Fibroblast of lung (primary cell): Measurements from ENCODE around the gene NCOA7. TPM values are rescaled to one million over a fixed set of nuclear protein-coding genes. Genes with fewer than 3 reads are reported as not detected.

Experiments
- DNase-seq, 2 donors: peaks; one replicate each; pipeline versions ENCODE4 v3.0.0 to v3.0.0-alpha.2; 2010; ENCODE audit warnings: low read depth in 2 of 2
- H2AFZ ChIP-seq: 2 replicates; pipeline ENCODE4 v1.5.1; 2012; ENCODE audit warnings: low read length, control low read depth, inconsistent platforms
- H3K27ac ChIP-seq: 2 replicates; pipeline ENCODE4 v1.5.1; 2011; ENCODE audit warnings: low read length, control low read depth; ENCODE audit not compliant: insufficient read depth
- H3K27me3 ChIP-seq: 2 replicates; pipeline ENCODE4 v1.5.1; 2011; ENCODE audit warnings: mild to moderate bottlenecking, low read length; ENCODE audit not compliant: control insufficient read depth, insufficient read depth
- H3K36me3 ChIP-seq: 2 replicates; pipeline ENCODE4 v1.5.1; 2011; ENCODE audit warnings: low read length; ENCODE audit not compliant: control insufficient read depth, insufficient read depth
- H3K4me1 ChIP-seq: 2 replicates; pipeline ENCODE4 v1.5.1; 2011; ENCODE audit warnings: low read length; ENCODE audit not compliant: control insufficient read depth, insufficient read depth; ENCODE audit errors: extremely low read depth
- H3K4me2 ChIP-seq: 2 replicates; pipeline ENCODE4 v1.5.1; 2011; ENCODE audit warnings: low read length, control low read depth; ENCODE audit not compliant: insufficient read depth; ENCODE audit errors: extremely low read depth
- H3K4me3 ChIP-seq, 4 experiments: fragments of 200-600 bp in 1 of 4; sonication (generic) in 1 of 4; replicated peaks in 1 of 4; 2 replicates each; pipeline ENCODE4 v1.5.1; 2011 to 2016; ENCODE audit warnings: low read length in 4 of 4, low read depth in 3 of 4, mild to moderate bottlenecking in 3 of 4, control low read depth in 2 of 4, inconsistent platforms in 1 of 4, mixed read lengths in 1 of 4; ENCODE audit not compliant: insufficient read depth in 1 of 4; ENCODE audit errors: control extremely low read depth in 1 of 4
- H3K79me2 ChIP-seq: 2 replicates; pipeline ENCODE4 v1.5.1; 2012; ENCODE audit warnings: mild to moderate bottlenecking, low read length, inconsistent platforms; ENCODE audit not compliant: control insufficient read depth, insufficient read depth
- H3K9ac ChIP-seq: 2 replicates; pipeline ENCODE4 v1.5.1; 2011; ENCODE audit warnings: mild to moderate bottlenecking, low read length, control low read depth; ENCODE audit not compliant: insufficient read depth
- H3K9me3 ChIP-seq: 2 replicates; pipeline ENCODE4 v1.5.1; 2012; ENCODE audit warnings: low read depth, low read length; ENCODE audit not compliant: control insufficient read depth, insufficient read depth
- H4K20me1 ChIP-seq: 2 replicates; pipeline ENCODE4 v1.5.1; 2011; ENCODE audit warnings: low read length; ENCODE audit not compliant: control insufficient read depth, insufficient read depth; ENCODE audit errors: extremely low read depth
- CTCF ChIP-seq, 2 donors: IDR thresholded peaks in 1 of 2; conservative IDR thresholded peaks in 1 of 2; 1 replicate in 1 of 2; 2 replicates in 1 of 2; pipeline ENCODE4 v1.5.1; 2011 to 2012; ENCODE audit warnings: low read length in 2 of 2, control low read depth in 1 of 2, inconsistent platforms in 1 of 2, low read depth in 1 of 2, mild to moderate bottlenecking in 1 of 2
- EZH2 ChIP-seq: IDR thresholded peaks from 2 replicates; pipeline ENCODE4 v1.5.1; 2012; ENCODE audit warnings: low read length, control low read depth, mild to moderate bottlenecking; ENCODE audit errors: missing control alignments
- polyA plus RNA-seq, 2 donors: library from polyadenylated mRNA; depleted of rRNA in 1 of 2; stranded (reverse) in 1 of 2; unstranded in 1 of 2; fragments of >200 nt; gene quantifications; 2 replicates each; pipeline ENCODE4 v1.2.1, GENCODE V29; 2011 to 2012; ENCODE audit warnings: missing spikeins in 1 of 2
- total RNA-seq: library from RNA; depleted of rRNA; stranded (reverse); fragments of >200 nt; gene quantifications from 2 replicates; pipeline ENCODE4 v1.2.1, GENCODE V29; 2014

Gene NCOA7
- total and polyA plus RNA-seq, 2 donors (not counting 1 experiment from before 2014, with no cell fraction given): 13.7 to 49.9 TPM

GRCh38 chr6:125751334-125751916 lies 39.3 kb upstream of the NCOA7 start:
- Histone ChIP-seq H3K4me1 (peaks cover 10% of the 10 kb centered on the region), H3K4me3 (no peak overlapping the region), H3K9ac (no peak overlapping the region), H3K27me3 (peaks cover 42% of the 10 kb centered on the region), H3K9me3 (no peaks in the 10 kb centered on the region), H4K20me1 (no peaks in the 10 kb centered on the region), H2AFZ (no peak overlapping the region), H3K27ac (no peak overlapping the region), H3K36me3 (no peaks in the 10 kb centered on the region), H3K79me2 (no peaks in the 10 kb centered on the region), H3K4me2 (no peak overlapping the region)
- no peak for DNase-seq
- no peak for TF ChIP-seq CTCF (conservative IDR thresholded peaks at IDR 0.05 in 1 of 2, IDR thresholded peaks at IDR 0.05 in 1 of 2; ENCODE audit: low read depth in 1 of 2, low read length in 2 of 2)
- TF ChIP-seq EZH2: no peak

GRCh38 chr6:125752773-125753172 lies 38.0 kb upstream of the NCOA7 start:
- peaks cover 10% of the 10 kb centered on the region for H3K4me1 ChIP-seq
- H3K9ac ChIP-seq: no peak overlapping the region
- H3K27me3 ChIP-seq: peaks cover 29% of the 10 kb centered on the region
- H3K36me3 ChIP-seq: no peaks in the 10 kb centered on the region
- H3K4me2 ChIP-seq: no peak overlapping the region
- H3K9me3 ChIP-seq: no peaks in the 10 kb centered on the region
- no peaks in the 10 kb centered on the region for H4K20me1 ChIP-seq
- TF ChIP-seq CTCF (conservative IDR thresholded peaks at IDR 0.05 in 1 of 2, IDR thresholded peaks at IDR 0.05 in 1 of 2; ENCODE audit: low read depth in 1 of 2, low read length in 2 of 2) (no peak), EZH2 (no peak)
- no peak overlapping the region for H3K27ac ChIP-seq
- DNase-seq: no peak
- H3K79me2 ChIP-seq: no peaks in the 10 kb centered on the region
- H2AFZ ChIP-seq: no peak overlapping the region
- no peak overlapping the region for H3K4me3 ChIP-seq

- no peak overlapping the region for H3K9ac ChIP-seq
- DNase-seq: peak; percentile 32 to 57
- no peaks in the 10 kb centered on the region for H3K36me3 ChIP-seq
- H2AFZ ChIP-seq: no peak overlapping the region
- H3K79me2 ChIP-seq: no peaks in the 10 kb centered on the region
- peak in 1 of 2 donors; percentile 44 for TF ChIP-seq CTCF (conservative IDR thresholded peaks at IDR 0.05 in 1 of 2, IDR thresholded peaks at IDR 0.05 in 1 of 2; ENCODE audit: low read depth in 1 of 2, low read length in 2 of 2)
- TF ChIP-seq EZH2: no peak
- H3K4me2 ChIP-seq: no peak overlapping the region
- no peak overlapping the region for H3K4me3 ChIP-seq
- peaks cover 5% of the 10 kb centered on the region for H3K4me1 ChIP-seq
- H3K9me3 ChIP-seq: no peaks in the 10 kb centered on the region
- H3K27me3 ChIP-seq: peaks cover 23% of the 10 kb centered on the region
- no peaks in the 10 kb centered on the region for H4K20me1 ChIP-seq
- no peak overlapping the region for H3K27ac ChIP-seq
Measured at GRCh38 chr6:125753218-125753936, 37.4 kb upstream of the NCOA7 start.
